NOMO-1 treated with dmso at 0.1 percent for 144 hours (cell line): ENCODE data around the gene MAP3K9.

Experiments
- DNase-seq: peaks from one replicate; lab custom pipeline; 2025; ENCODE audit not compliant: unreplicated experiment; lab: John Stamatoyannopoulos, UW

MAP3K9 gene

DNA sequence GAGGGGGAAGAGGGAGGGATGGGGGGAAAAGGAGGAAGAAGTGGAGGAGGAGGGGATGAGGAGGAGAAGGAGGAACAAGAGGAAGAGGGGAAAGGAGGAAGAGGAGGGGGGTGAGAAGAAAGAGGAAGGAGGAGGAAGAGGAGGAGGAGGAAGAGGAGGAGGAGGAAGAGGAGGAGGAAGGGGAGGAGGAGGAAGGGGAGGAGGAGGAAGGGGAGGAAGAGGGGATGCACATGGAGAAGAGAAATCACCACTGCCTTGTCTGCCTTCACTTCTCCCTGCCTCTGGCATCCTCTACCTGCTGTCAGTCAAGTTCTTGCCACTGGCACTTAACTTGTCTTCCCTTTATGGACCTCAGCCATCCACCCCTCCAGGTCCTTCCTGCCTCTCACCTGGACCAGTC lies 107.7 kb downstream of the MAP3K9 start:
- DNase-seq = no peak

DNA sequence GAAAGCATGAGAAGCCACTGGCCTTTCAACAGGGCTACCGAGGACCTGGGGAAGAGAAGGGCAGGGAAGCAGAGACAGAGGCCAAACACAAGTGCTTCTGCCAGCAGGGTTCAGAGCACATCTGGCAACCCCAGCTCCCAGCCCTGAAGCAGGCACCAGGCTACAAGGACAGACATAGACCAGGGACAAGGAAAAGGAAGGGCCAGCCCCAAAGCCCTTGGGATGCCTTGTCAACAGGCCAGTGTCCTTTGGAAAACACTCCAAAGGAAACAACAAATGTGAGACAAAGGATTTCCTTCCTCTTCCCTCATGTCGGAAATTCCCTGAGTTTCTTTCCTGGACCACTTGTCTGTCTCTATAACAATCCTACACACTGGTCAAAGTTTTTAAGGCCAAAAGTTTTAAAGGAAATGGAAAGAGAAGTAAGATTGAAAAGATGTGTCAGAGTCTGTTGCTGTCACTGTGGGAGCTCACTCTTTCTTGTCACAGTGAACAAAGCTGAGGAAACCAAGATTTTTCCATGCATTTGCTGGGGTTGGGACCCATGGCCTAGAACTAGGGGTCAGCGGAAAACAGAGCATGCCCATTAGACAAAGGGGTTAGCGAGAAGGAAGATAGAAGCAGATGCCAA lies 108.2 kb downstream of the MAP3K9 start:
- DNase-seq = no peak

DNA sequence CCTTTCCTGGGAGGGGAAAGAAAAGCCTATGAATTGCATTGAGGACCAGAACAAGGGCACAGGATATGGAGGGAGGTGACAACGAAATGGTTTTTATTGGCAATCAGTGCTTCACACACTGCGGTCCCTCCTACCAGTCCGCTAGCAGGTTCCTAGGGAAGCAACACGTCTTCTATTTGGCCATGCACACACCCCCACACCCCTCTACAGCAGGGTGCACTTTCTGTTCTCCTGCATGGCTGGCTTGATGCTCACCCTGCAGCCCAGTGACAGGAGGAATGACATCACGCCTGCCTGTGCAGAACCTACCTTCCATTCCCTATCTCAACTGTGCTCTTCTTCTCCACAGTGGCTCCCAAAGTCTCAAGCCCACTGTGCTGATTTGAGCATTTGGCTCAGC lies 109.7 kb downstream of the MAP3K9 start:
- DNase-seq = no peak

DNA sequence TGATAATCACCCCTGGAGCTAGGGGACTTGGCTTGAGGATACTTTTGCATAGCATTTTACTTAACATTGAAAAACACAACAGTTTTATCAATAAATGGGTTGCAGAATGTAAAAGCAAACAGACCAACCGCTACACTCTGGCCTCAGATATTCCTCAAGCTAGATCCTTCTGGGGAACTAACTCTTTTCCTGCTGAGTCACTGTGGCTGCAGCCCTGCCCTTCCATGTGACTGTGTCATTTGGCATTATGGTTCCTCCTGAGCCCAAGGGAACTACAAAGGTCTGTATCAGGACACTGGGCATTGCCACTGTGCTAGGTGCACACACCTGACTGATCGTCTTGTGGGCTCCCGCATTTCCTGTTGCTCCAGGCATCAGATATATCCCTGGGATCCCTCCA lies 111.0 kb downstream of the MAP3K9 start:
- DNase-seq = peak; percentile 46

DNA sequence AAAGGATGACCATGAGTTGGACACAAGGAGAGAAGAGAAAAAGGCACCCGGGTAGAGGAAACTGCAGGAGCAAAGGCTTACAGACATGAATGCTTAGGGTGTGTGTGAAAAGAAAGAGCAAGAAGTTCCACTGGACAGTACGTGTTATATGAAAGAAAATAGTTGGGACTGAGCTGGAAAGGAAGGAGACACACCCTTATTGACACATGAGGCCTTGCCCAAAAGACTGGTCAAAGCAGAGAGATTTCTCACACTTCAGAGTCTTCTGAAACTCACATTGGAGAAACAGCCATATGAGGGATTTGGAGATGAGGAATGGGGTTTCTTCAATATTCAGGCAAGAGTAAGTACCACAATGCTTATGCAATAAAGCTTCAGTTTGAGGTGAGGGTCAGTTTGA lies 111.6 kb downstream of the MAP3K9 start:
- DNase-seq = no peak

DNA sequence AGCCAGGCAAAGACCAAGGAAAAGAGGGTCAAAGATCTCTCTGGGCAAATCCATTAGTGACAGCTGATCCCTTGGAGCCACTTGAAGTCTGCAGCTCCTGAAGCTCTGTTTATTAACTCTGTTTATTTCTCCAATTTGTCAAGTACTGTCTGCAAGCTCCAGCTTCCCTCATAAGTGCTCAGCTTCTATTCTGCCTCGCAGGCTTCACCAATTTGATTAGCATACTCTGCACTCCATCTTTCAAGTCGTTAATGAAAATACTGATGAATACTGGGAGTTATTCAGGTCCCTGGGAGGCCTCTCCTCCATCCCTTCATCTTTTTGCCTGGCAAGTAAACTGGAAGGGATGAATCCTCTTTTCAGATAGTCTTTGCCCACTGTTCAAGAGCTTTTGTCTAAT lies 113.3 kb downstream of the MAP3K9 start:
- no peak for DNase-seq

DNA sequence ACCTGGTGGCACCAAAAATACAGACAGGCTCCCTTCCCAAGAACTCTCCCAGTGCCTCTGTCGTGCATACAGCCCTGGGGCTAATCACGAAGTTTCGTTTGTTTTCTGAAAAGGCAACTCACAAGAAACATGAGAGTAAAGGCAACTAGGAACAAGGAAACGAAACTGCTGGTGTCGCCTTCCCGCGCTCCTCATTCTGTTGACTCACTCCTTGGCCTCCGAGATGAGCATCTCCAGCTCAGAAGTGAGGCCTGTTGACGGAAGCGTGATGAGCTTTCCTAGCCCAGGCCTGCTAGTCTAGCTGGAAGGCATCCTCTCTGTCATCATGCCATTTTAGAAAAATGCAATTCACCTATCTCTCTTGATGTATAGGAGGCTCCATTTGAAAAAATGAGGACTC lies 117.1 kb downstream of the MAP3K9 start:
- DNase-seq = peak; percentile 89

DNA sequence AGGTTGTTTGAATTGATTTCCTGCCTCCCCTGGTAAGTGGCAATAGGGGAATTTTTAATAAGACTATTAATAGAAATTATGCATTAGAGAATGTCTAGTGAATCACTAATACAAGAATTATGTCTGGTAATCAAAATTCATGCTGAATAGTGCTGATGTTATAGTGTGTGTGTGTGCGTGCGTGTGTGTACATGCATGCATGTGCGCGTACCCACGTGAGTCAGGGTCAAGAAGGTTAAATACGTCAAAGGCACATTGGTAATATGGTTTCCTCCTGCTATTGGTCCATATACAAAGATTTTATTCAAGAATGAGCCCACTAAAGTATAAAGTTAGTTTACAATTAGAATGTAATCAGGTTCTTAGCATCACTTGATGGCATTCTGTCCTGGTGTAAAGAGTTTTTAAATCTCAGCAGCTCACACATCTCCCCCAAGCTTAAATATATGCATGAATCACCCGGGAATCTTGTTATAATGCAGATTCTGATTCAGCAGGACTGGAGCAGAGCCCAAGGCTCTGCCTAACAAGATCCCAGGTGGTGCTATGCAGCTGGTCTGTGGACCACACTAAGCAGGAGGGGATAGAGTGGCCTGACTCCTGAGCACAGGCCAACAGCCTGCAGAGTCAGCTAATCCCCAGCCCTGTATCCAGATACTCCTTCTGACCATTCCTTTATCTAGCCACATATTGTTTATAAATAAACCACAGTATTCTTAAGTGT lies 123.7 kb downstream of the MAP3K9 start:
- no peak for DNase-seq

DNA sequence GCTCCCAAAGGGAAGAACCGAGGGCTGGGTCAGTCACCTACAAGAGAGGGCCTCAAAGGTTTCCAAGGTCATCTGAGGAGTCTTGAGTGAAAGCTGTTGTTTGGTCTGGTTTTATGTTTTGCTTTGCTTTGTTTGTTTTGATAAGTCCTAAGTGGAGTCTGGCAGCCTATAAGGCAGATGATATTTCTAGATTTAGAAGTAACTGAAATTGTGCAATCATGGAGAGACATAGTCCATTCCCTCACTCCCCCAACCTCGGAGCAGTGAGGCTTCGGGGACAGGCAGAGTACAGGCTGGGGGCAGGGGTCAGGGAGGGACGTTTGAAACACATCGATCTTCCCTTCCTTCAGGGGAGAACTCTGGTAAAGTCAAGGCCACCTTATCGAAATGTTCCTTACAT lies 125.3 kb downstream of the MAP3K9 start:
- no peak for DNase-seq

DNA sequence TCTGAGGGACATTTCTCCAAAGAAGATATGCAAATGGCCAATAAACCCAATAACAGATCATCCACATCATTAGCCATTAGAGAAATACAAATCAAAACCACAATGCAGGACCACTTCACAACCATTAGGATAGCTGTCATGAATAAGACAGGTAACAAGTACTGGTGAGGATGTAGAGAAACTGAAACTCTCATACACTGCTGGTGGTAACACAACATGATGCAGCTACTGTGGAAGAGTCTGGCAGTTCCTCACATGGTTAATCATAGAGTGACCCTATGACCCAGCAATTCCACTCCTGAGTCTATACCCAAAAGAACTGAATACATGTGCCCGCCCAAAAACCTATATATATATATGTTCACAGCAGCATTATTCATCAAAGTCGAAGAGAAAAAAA lies 128.6 kb downstream of the MAP3K9 start:
- DNase-seq = no peak

DNA sequence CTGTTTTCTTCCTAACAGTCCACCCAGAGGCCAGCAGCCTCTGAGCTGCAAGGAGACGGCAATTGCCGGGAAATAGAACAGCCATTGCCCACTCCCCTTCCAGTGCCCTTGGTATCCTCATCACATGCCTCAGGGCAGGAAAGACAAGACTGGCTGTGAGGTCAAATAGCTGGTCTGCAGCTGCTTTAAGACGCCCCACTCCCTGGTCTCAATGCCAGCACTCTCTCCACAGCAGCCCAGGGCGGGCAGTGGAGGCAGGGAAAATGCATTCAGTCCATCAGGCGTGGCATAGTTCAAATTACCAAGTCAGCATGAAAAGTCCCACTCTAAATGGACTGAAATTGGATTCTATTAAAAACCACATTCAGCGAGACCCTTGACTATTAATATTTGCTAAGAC lies 132.0 kb downstream of the MAP3K9 start:
- DNase-seq = no peak
